Omental fat pad (tissue), 4 donors: ENCODE results near the gene KRT222. TPM values are rescaled to one million over a fixed set of nuclear protein-coding genes. Genes with fewer than 3 reads are reported as not detected.

Experiments
- ATAC-seq: fragments of 150-250 bp; one replicate; pipeline ENCODE4 v1.9.1; 2016; ENCODE audit warnings: mild to moderate bottlenecking, moderate library complexity; ENCODE audit not compliant: low FRiP score
- DNase-seq: peaks from one replicate; pipeline ENCODE4 v3.0.0-alpha.2; 2019; ENCODE audit warnings: low spot score
- CTCF ChIP-seq, 3 donors: fragments of 450-650 bp; IDR thresholded peaks; one replicate each; pipeline ENCODE4 v1.5.1; 2016 to 2017; ENCODE audit warnings: antibody characterized with exemption in 3 of 3, mild to moderate bottlenecking in 3 of 3, moderate library complexity in 2 of 3
- total RNA-seq, 4 donors: library from RNA; depleted of rRNA; stranded (reverse); fragments of >200 nt; gene quantifications; one replicate each; pipeline ENCODE4 v1.1.0, GENCODE V29; 2016

Gene KRT222
- total RNA-seq, 4 donors from 2014 or later = 2.0 to 11.5 (median 3.5) TPM; not detected in 1

DNA sequence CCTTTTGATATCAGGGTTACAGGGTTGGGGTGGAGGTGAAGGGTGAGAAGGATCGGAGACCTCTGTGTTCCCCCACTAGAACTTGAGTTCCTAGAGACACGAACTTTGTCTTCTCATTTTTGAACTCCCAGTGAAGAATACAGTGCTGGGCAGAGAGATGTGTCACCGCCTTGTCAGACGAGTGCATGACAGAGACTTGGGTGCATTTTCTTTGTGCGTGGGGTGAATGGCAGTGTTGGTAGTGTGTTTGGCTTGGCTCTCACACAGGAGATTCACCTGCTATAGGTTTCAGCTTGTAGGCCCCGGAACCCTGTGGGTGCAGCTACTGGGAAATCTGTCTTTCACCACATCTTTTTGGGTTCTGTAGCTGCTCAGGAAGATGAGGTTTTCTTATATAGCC lies 59.7 kb downstream of the KRT222 start:
- DNase-seq (no peak), ATAC-seq (no peak)
- TF ChIP-seq CTCF (IDR thresholded peaks at IDR 0.05) = no peak

Other genes with a start within 250 kb of the KRT222 start
- gene TOP2A, start 247.3 kb downstream of the KRT222 start, total RNA-seq = 10 to 100 TPM in 1 of 4 donors, 1 to 10 TPM in 2, under 1 TPM in 1; 0.65 to 12.7 (median 2.3) TPM
- 100 to 1,000 TPM; 352 to 633 (median 429) TPM for gene IGFBP4, start 221.7 kb downstream of the KRT222 start, total RNA-seq
- gene TNS4, start 163.6 kb downstream of the KRT222 start, total RNA-seq = 1 to 10 TPM in 2 of 4 donors, not detected in 2; 1.8 to 2.1 TPM
- 1 to 10 TPM in 1 of 4 donors, under 1 TPM in 1, not detected in 2; 0.37 to 1.9 TPM for gene CCR7, start 99.7 kb downstream of the KRT222 start, total RNA-seq
- gene SMARCE1, start 17.4 kb downstream of the KRT222 start, total RNA-seq = 10 to 100 TPM; 66.5 to 88.3 (median 76.0) TPM
- gene KRT24, start 38.6 kb upstream of the KRT222 start, total RNA-seq = not detected
- gene KRT25, start 90.2 kb upstream of the KRT222 start, total RNA-seq = not detected
- gene KRT26, start 107.0 kb upstream of the KRT222 start, total RNA-seq = not detected
- not detected for gene KRT27, start 117.4 kb upstream of the KRT222 start, total RNA-seq
- gene KRT28, start 134.8 kb upstream of the KRT222 start, total RNA-seq = not detected
- 10 to 100 TPM in 2 of 4 donors, 1 to 10 TPM in 2; 4.4 to 17.5 (median 10.8) TPM for gene KRT10, start 157.4 kb upstream of the KRT222 start, total RNA-seq
- gene KRT12, start 202.0 kb upstream of the KRT222 start, total RNA-seq = not detected
- gene KRT20, start 220.1 kb upstream of the KRT222 start, total RNA-seq = not detected